ENCODE data around the gene MEPCE. TPM values are rescaled to one million over a fixed set of nuclear protein-coding genes. Genes with fewer than 3 reads are reported as not detected.
A peak's percentile ranks its signal among the peaks of the same experiment; 100 is the strongest.

MEPCE gene
- total and polyA plus RNA-seq, 9 of the 15 experiments (the other 6 are each of a cell fraction or from before 2014, with no cell fraction given): 10.9 to 76.3 (median 44.1) TPM

- TF ChIP-seq ELK1 (CRISPR knock-in tag; IDR thresholded peaks at IDR 0.05) (no peak), HMBOX1 (IDR thresholded peaks at IDR 0.05) (no peak), PYGO2 (tag; IDR thresholded peaks at IDR 0.05) (no peak), SNAPC5 (CRISPR knock-in tag; IDR thresholded peaks at IDR 0.05) (no peak), STAT5A (IDR thresholded peaks at IDR 0.05; ENCODE audit: borderline replicate concordance, low read length) (no peak; the same call in 1 of the 2 replicates), CTBP1 (IDR thresholded peaks at IDR 0.05; ENCODE audit: borderline replicate concordance) (peak; percentile 20; the same call in 1 of the 2 replicates), ZBTB34 (CRISPR knock-in tag; IDR thresholded peaks at IDR 0.05) (no peak), L3MBTL2 (IDR thresholded peaks at IDR 0.05) (no peak), KDM5B (IDR thresholded peaks at IDR 0.05; ENCODE audit: insufficient replicate concordance, low read depth, low read length) (peak; percentile 8), PRPF4 (IDR thresholded peaks at IDR 0.05; ENCODE audit: insufficient read depth, low read depth, low read length, poor library complexity, severe bottlenecking) (peak; percentile 86), MYC (IDR thresholded peaks at IDR 0.05; ENCODE audit: low read depth, low read length) (no peak), MYC (CRISPR knock-in tag; IDR thresholded peaks at IDR 0.05; ENCODE audit: borderline replicate concordance, low read depth) (peak; percentile 92), KDM4B (IDR thresholded peaks at IDR 0.05; ENCODE audit: borderline replicate concordance in 2 of 2, low read depth in 1 of 2) (no peak; a peak in 1 of 4 replicates), THAP12 (CRISPR knock-in tag; IDR thresholded peaks at IDR 0.05) (peak; percentile 30; the same call in 1 of the 2 replicates), SMARCE1 (IDR thresholded peaks at IDR 0.05) (0 out of 2 replicates have a peak, but pooled peaks have one; percentile 7), KAT2B (IDR thresholded peaks at IDR 0.05; ENCODE audit: low read depth, low read length) (no peak), CHD2 (IDR thresholded peaks at IDR 0.05; ENCODE audit: low read depth, low read length) (peak; percentile 91), GABPB1 (CRISPR knock-in tag; IDR thresholded peaks at IDR 0.05) (no peak; the same call in 1 of the 2 replicates), DACH1 (IDR thresholded peaks at IDR 0.05; ENCODE audit: partially characterized antibody) (no peak), KAT7 (CRISPR knock-in tag; IDR thresholded peaks at IDR 0.05; ENCODE audit: borderline replicate concordance) (no peak), ZNF232 (CRISPR knock-in tag; IDR thresholded peaks at IDR 0.05) (no peak), CC2D1A (IDR thresholded peaks at IDR 0.05) (no peak)
These were observed at the start of gene MEPCE (continued) for GRCh38 chr7:100429637-100430492.
